Type B pancreatic cell (in vitro differentiated cells): ENCODE data around the gene STAG2. TPM values are rescaled to one million over a fixed set of nuclear protein-coding genes. Genes with fewer than 3 reads are reported as not detected.

Experiments
- DNase-seq: peaks from one replicate; pipeline ENCODE4 v3.0.0; 2021; ENCODE audit warnings: mixed read lengths; ENCODE audit not compliant: unreplicated experiment; ENCODE audit errors: extremely low spot score
- H3K27ac Mint-ChIP-seq: 2 replicates; pipeline ENCODE4 v1.8.0; 2021; ENCODE audit warnings: mild to moderate bottlenecking, mixed read lengths
- H3K27me3 Mint-ChIP-seq: 2 replicates; pipeline ENCODE4 v1.8.0; 2021; ENCODE audit warnings: mixed read lengths
- H3K36me3 Mint-ChIP-seq: 2 replicates; pipeline ENCODE4 v1.8.0; 2021; ENCODE audit warnings: mixed read lengths
- H3K4me1 Mint-ChIP-seq: one replicate; pipeline ENCODE4 v1.8.0; 2021; ENCODE audit warnings: mixed read lengths; ENCODE audit not compliant: unreplicated experiment
- H3K4me3 Mint-ChIP-seq: 2 replicates; pipeline ENCODE4 v1.8.0; 2021; ENCODE audit warnings: mild to moderate bottlenecking, mixed read lengths
- H3K9me3 Mint-ChIP-seq: 2 replicates; pipeline ENCODE4 v1.8.0; 2021; ENCODE audit warnings: mixed read lengths
- long read RNA-seq: library from polyadenylated mRNA; unstranded; transcript quantifications from one replicate; pipeline ENCODE4 v2.0.0, GENCODE V29; 2020
- total RNA-seq: library from RNA; stranded (reverse); gene quantifications from 2 replicates; pipeline ENCODE4 v1.2.1, GENCODE V29; 2021; ENCODE audit warnings: low replicate concordance
- TF ChIP-seq, protein P1 (sequence below): fragments of 200-600 bp; sonication (generic); conservative IDR thresholded peaks from 2 replicates; pipeline ENCODE4 v1.5.0; 2021; ENCODE audit warnings: antibody characterized with exemption, mild to moderate bottlenecking

The STAG2 gene
- 62.5 and 89.5 TPM in 2 replicates for total RNA-seq
- long read RNA-seq, full-length matches to known transcripts: 2 of 51 reads
- long read RNA-seq, partial matches to known transcripts: 37 of 51 reads
- long read RNA-seq, other reads (novel, unspliced or antisense): 12 of 51 reads

DNA sequence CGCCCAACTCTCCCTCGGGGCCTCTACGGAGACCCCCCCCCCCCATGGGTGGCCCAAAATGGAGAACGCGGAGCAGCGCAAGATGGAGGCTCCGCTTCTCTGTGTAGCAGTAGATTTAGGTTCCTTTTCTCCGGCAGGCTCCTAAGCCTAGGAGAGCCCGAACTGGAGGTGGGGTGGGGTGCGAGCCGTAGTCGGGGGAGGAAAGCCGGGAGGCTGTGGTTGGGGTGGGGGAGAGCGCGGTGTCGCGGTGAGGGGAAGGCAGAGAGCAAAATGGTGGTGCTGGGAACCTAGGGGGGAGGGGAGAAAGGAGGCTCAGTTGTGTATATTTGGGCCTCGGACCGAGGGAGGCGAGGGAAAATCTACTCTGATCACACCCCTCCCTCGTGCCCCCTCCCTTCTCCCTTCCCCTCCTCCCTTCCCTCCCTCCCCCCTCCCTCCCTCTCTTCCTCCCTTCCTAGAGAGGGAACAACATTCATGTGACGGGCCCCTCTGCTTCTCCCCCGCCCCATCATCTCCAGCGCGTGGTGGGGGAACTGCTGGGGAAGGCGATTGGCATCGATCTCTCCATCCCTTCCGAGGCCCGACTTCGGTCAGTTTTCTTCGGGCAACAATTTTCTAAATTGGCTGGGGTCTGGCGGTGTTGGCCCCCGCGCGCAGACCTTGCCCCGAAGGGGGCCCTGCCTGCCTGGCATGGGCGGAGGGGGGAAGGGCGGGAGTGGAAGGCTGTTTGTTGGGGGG, at the start of gene STAG2:
Gene STAG2 (plus strand): TSS at position 439 of the 738 bp plus-strand sequence. CDS start 60,922 bp downstream, outside the sequence.
- Mint-ChIP-seq H3K4me1 (peaks cover 7% of the 10 kb centered on the region), H3K9me3 (no peaks in the 10 kb centered on the region), H3K36me3 (peaks cover 5% of the 10 kb centered on the region), H3K27me3 (peaks cover 3% of the 10 kb centered on the region), H3K4me3 (peak within 1 kb of the TSS; percentile 93), H3K27ac (peak within 1 kb of the TSS; percentile 99)
- DNase-seq: peak; percentile 74
- TF ChIP-seq, protein P1, sequence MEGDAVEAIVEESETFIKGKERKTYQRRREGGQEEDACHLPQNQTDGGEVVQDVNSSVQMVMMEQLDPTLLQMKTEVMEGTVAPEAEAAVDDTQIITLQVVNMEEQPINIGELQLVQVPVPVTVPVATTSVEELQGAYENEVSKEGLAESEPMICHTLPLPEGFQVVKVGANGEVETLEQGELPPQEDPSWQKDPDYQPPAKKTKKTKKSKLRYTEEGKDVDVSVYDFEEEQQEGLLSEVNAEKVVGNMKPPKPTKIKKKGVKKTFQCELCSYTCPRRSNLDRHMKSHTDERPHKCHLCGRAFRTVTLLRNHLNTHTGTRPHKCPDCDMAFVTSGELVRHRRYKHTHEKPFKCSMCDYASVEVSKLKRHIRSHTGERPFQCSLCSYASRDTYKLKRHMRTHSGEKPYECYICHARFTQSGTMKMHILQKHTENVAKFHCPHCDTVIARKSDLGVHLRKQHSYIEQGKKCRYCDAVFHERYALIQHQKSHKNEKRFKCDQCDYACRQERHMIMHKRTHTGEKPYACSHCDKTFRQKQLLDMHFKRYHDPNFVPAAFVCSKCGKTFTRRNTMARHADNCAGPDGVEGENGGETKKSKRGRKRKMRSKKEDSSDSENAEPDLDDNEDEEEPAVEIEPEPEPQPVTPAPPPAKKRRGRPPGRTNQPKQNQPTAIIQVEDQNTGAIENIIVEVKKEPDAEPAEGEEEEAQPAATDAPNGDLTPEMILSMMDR: no peak

DNA sequence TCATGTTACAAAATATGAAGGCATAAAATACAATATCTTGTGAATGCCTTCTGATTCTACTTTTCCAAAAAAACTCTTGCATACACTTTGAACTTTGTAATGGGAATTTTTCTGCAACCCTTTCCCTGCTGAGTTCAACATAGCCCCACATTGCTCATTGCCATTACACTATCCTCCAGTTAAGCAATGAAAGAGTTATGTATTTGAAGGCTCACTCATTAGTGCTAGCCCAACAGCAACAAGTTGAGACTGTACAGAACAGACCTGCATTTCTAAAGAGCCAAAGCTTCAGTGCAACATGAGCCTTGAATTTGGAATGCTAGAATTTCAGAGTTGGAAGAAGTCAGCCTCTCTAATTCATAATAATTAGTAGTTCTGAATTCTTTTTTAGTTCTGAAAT, 44.4 kb upstream of the STAG2 start:
- Mint-ChIP-seq H3K9me3 (peaks cover under 1% of the 10 kb centered on the region), H3K4me3 (no peak overlapping the region), H3K36me3 (no peaks in the 10 kb centered on the region), H3K27ac (no peak overlapping the region), H3K4me1 (no peaks in the 10 kb centered on the region), H3K27me3 (no peaks in the 10 kb centered on the region)
- no peak for DNase-seq
- TF ChIP-seq, protein P1: no peak

DNA sequence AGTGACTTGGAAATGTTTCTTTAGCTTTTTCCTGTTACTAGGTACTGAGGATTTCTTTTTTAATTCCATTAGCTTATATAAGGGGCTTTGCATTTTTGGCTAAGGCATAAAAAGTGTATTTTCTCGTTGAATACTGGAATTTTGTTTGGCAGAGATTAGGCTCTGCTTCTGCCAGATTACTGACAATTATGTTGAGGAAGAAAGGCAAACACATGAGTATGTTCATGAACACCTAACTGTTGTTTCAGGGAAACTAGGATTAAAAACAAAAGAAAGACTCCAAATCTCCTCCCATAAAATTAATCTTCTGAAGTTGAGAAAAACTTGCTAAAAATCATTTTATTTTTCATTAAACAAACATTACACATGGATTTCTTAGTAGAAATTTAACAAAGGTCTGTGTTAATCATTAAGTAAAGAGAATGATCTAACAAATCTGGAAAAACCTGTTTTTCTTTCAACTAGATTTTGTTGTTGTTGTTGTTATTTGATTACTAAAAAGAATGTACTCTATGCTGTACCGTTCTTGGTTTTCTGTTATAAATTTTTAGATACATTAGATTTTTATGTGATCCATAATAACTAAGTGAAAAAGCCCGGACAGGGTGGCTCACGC, 43.3 kb upstream of the STAG2 start:
- no peak overlapping the region for H3K27ac Mint-ChIP-seq
- H3K27me3 Mint-ChIP-seq: no peaks in the 10 kb centered on the region
- H3K4me1 Mint-ChIP-seq: no peaks in the 10 kb centered on the region
- H3K4me3 Mint-ChIP-seq: no peak overlapping the region
- no peak for DNase-seq
- no peaks in the 10 kb centered on the region for H3K36me3 Mint-ChIP-seq
- TF ChIP-seq, protein P1: no peak
- H3K9me3 Mint-ChIP-seq: peaks cover 4% of the 10 kb centered on the region

DNA sequence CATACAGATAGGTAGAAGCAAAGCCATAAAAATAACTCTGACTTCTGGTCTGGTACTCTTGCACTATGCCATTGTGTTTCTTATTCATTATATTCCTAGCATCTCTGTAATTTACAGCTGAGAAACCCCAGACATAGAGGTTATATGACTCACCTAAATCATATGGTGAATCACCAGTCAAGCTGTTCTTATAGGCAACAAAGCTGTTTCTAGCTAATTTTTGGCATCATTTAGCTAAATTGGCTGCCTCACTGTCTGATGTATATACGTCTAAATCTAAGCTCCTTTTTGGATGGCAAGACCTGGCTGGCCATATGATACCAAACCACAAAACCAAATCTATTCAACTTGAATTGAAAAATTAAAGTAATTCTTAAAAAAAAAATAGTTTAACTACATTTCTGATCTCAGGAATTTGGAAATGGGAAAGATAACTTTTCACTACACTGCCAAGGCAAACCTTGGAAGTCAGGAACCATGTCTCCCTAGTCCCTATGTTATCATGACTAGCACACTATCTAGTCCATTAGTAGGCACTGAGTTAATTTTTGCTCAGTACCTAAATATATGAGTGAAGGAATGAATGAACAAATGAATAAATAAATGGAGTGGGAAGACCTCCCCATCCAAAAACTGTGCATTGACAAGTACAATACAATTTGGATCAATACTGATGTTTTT, 41.3 kb upstream of the STAG2 start:
- TF ChIP-seq, protein P1: no peak
- Mint-ChIP-seq H3K4me1 (no peaks in the 10 kb centered on the region), H3K9me3 (peaks cover 4% of the 10 kb centered on the region), H3K36me3 (no peaks in the 10 kb centered on the region), H3K4me3 (no peak overlapping the region), H3K27ac (no peak overlapping the region), H3K27me3 (no peaks in the 10 kb centered on the region)
- no peak for DNase-seq

DNA sequence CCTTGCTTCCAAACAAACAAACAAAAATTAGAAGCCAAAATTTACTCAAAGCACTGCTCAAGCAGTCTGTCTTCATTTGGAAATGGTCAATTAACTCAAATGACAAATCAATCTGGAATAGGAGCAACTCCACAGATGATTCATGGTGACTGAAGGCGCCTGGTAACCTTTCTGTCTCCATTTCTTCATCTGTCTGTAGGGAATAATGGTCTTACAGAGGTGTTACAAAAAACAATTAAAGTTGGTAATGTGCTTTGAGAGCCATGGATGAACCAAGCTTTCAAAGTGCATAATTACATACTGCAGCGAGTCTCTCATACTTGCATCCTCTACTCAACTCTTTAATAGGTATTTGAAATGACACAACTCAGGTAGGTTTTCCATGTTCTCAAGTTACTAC, 38.3 kb upstream of the STAG2 start:
- Mint-ChIP-seq H3K27ac (no peak overlapping the region), H3K4me1 (no peaks in the 10 kb centered on the region), H3K36me3 (no peaks in the 10 kb centered on the region), H3K9me3 (peaks cover 4% of the 10 kb centered on the region), H3K27me3 (no peaks in the 10 kb centered on the region), H3K4me3 (no peak overlapping the region)
- no peak for DNase-seq
- TF ChIP-seq, protein P1: no peak
